Measurements from ENCODE around the gene DNAH1.

DNA sequence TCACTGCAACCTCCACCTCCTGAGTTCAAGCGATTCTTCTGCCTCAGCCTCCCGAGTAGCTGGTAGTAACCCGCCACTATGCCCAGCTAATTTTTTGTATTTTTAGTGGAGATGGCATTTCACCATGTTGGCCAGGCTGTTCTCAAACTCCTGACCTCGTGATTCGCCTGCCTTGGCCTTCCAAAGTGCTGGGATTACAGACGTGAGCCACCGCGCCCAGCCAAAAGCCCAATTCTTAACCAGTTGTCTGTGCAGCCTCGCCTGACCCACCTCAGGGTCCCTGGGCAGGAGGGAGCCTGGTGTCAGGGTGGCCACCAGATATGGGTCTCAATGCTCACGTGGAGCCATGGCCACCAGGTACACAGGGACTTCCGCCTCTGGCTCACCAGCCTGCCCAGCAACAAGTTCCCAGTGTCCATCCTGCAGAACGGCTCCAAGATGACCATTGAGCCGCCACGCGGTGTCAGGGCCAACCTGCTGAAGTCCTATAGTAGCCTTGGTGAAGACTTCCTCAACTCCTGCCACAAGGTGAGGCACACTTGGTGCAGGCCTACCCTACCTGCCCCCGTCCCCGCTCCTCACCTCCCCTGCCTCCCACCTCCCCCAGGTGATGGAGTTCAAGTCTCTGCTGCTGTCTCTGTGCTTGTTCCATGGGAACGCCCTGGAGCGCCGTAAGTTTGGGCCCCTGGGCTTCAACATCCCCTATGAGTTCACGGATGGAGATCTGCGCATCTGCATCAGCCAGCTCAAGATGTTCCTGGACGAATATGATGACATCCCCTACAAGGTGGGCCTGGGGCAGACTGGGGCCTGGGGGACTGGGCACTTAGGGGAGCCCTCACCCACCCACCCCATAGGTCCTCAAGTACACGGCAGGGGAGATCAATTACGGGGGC, 80.1 kb downstream of the DNAH1 start:
- TF ChIP-seq POLR2A (IDR thresholded peaks at IDR 0.05) (no peak), CTCF (IDR thresholded peaks at IDR 0.05 in 4 of 5, conservative IDR thresholded peaks at IDR 0.05 in 1 of 5) (no peak)
